ENCODE results near the gene TLE5. TPM values are rescaled to one million over a fixed set of nuclear protein-coding genes. Genes with fewer than 3 reads are reported as not detected.

Gene TLE5
- total RNA-seq, 1 experiment from 2014 or later, result 360 TPM

GRCh38 chr19:3006075-3006767 is 56.1 kb downstream of the TLE5 start:
- intact Hi-C loops (cut with micrococcal nuclease; ENCODE audit: unreplicated experiment), result no loop called here
- Histone ChIP-seq H3K27me3 (replicated peaks; ENCODE audit: insufficient read depth, low read depth, low read length, poor library complexity) (no peaks in the 10 kb centered on the region), H3K27ac (ENCODE audit: low read depth, low read length, poor library complexity, severe bottlenecking) (no peak overlapping the region), H3K4me3 (ENCODE audit: low read depth, low read length, poor library complexity, severe bottlenecking) (no peak overlapping the region), H3K4me1 (ENCODE audit: insufficient read depth, low read length, poor library complexity, severe bottlenecking) (no peaks in the 10 kb centered on the region), H3K36me3 (ENCODE audit: insufficient read depth, low read length, poor library complexity, severe bottlenecking) (no peaks in the 10 kb centered on the region), H3K9me3 (ENCODE audit: low read depth, low read length, poor library complexity, severe bottlenecking) (no peaks in the 10 kb centered on the region)
- no TSS peak for BruUV-seq (replicated peaks)
- DNase-seq (ENCODE audit: low spot score), result no peak
- ChIA-PET CTCF (no interaction called here), POLR2A (ENCODE audit: low non-redundant PET) (no interaction called here)
- TF ChIP-seq, protein P1, sequence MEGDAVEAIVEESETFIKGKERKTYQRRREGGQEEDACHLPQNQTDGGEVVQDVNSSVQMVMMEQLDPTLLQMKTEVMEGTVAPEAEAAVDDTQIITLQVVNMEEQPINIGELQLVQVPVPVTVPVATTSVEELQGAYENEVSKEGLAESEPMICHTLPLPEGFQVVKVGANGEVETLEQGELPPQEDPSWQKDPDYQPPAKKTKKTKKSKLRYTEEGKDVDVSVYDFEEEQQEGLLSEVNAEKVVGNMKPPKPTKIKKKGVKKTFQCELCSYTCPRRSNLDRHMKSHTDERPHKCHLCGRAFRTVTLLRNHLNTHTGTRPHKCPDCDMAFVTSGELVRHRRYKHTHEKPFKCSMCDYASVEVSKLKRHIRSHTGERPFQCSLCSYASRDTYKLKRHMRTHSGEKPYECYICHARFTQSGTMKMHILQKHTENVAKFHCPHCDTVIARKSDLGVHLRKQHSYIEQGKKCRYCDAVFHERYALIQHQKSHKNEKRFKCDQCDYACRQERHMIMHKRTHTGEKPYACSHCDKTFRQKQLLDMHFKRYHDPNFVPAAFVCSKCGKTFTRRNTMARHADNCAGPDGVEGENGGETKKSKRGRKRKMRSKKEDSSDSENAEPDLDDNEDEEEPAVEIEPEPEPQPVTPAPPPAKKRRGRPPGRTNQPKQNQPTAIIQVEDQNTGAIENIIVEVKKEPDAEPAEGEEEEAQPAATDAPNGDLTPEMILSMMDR (conservative IDR thresholded peaks at IDR 0.05; ENCODE audit: low read depth, low read length), result no peak
- TF ChIP-seq EZH2 (IDR thresholded peaks at IDR 0.05; ENCODE audit: borderline replicate concordance, low read depth, low read length, poor library complexity, severe bottlenecking), result no peak

DNA sequence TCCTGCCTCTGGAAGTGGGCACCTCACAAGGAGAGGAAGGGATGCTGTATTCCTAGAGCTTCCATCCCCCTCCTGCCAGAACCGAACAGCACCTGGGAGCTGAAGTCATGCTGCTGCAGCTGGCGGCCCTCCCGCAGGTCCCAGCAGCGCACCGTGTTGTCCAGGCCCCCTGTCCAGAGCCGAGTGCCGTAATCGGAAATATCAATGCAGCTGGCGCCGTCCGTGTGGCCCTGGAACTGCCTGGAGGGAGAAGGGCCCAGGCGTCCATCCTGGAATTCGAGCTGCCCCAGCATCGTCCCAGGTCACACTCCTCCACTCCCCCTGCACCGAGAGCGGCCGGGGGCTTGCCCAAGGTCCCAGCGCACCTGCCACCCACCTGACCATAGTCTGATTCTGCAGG is 57.0 kb downstream of the TLE5 start:
- H3K36me3 ChIP-seq (ENCODE audit: insufficient read depth, low read length, poor library complexity, severe bottlenecking), result no peaks in the 10 kb centered on the region
- H3K4me3 ChIP-seq (ENCODE audit: low read depth, low read length, poor library complexity, severe bottlenecking), result no peak overlapping the region
- H3K9me3 ChIP-seq (ENCODE audit: low read depth, low read length, poor library complexity, severe bottlenecking), result no peaks in the 10 kb centered on the region
- H3K27ac ChIP-seq (ENCODE audit: low read depth, low read length, poor library complexity, severe bottlenecking), result no peak overlapping the region
- no peak for DNase-seq (ENCODE audit: low spot score)
- intact Hi-C loops (cut with micrococcal nuclease; ENCODE audit: unreplicated experiment), result no loop called here
- TF ChIP-seq, protein P1 (conservative IDR thresholded peaks at IDR 0.05; ENCODE audit: low read depth, low read length), result no peak
- TF ChIP-seq EZH2 (IDR thresholded peaks at IDR 0.05; ENCODE audit: borderline replicate concordance, low read depth, low read length, poor library complexity, severe bottlenecking), result no peak
- ChIA-PET CTCF (no interaction called here), POLR2A (ENCODE audit: low non-redundant PET) (no interaction called here)
- no TSS peak for BruUV-seq (replicated peaks)
- no peaks in the 10 kb centered on the region for H3K4me1 ChIP-seq (ENCODE audit: insufficient read depth, low read length, poor library complexity, severe bottlenecking)
- no peaks in the 10 kb centered on the region for H3K27me3 ChIP-seq (replicated peaks; ENCODE audit: insufficient read depth, low read depth, low read length, poor library complexity)

DNA sequence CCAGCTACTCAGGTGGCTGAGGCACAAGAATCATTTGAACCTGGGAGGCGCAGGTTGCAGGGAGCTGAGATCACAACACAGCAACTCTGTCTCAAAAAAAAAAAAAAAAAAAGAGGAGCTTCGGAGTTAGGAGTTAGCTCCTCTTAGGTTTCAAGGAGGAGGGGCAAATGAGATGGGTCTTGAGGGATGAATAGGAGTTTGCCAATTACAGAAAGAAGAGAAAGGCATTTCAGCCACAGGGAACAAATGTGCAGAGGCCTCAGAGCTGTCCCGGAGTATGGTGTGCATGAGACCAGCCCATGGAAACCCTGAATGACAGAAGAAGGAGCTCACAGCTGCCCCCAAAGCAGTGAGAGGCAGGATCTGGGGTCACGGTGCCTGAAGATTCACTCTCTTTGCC is 57.8 kb downstream of the TLE5 start:
- intact Hi-C loops (cut with micrococcal nuclease; ENCODE audit: unreplicated experiment), result no loop called here
- no peaks in the 10 kb centered on the region for H3K36me3 ChIP-seq (ENCODE audit: insufficient read depth, low read length, poor library complexity, severe bottlenecking)
- ChIA-PET POLR2A (ENCODE audit: low non-redundant PET) (interaction anchor here (0.6 kb wide), 1 partner anchor 134 kb away, joined by 4 read pairs; no protein-coding TSS in a partner anchor), CTCF (no interaction called here)
- no peaks in the 10 kb centered on the region for H3K4me1 ChIP-seq (ENCODE audit: insufficient read depth, low read length, poor library complexity, severe bottlenecking)
- DNase-seq (ENCODE audit: low spot score), result no peak
- H3K27me3 ChIP-seq (replicated peaks; ENCODE audit: insufficient read depth, low read depth, low read length, poor library complexity), result no peaks in the 10 kb centered on the region
- no peaks in the 10 kb centered on the region for H3K9me3 ChIP-seq (ENCODE audit: low read depth, low read length, poor library complexity, severe bottlenecking)
- no peak overlapping the region for H3K4me3 ChIP-seq (ENCODE audit: low read depth, low read length, poor library complexity, severe bottlenecking)
- H3K27ac ChIP-seq (ENCODE audit: low read depth, low read length, poor library complexity, severe bottlenecking), result no peak overlapping the region
- no TSS peak for BruUV-seq (replicated peaks)
- TF ChIP-seq, protein P1 (conservative IDR thresholded peaks at IDR 0.05; ENCODE audit: low read depth, low read length), result no peak
- TF ChIP-seq EZH2 (IDR thresholded peaks at IDR 0.05; ENCODE audit: borderline replicate concordance, low read depth, low read length, poor library complexity, severe bottlenecking), result no peak

Measured in A673 (cell line).